ENCODE measurements around the gene TAC3. TPM values are rescaled to one million over a fixed set of nuclear protein-coding genes. Genes with fewer than 3 reads are reported as not detected.

Gene TAC3
- total RNA-seq, 1 donor from 2014 or later: not detected

- Mint-ChIP-seq H3K9me3 (ENCODE audit: low read depth) (no peaks in the 10 kb centered on the region), H3K27me3 (ENCODE audit: low read depth) (no peaks in the 10 kb centered on the region), H3K4me1 (ENCODE audit: low read depth) (peaks cover 34% of the 10 kb centered on the region), H3K4me3 (ENCODE audit: unreplicated experiment) (no peak overlapping the region), H3K36me3 (ENCODE audit: low read depth) (peaks cover 20% of the 10 kb centered on the region), H3K27ac (ENCODE audit: unreplicated experiment) (no peak overlapping the region)
- TF ChIP-seq CTCF (IDR thresholded peaks at IDR 0.05): no peak
- DNase-seq (ENCODE audit: low spot score): no peak
Observed at GRCh38 chr12:57003395-57003794, 12.9 kb downstream of the TAC3 start.

GRCh38 chr12:57001448-57001906 lies 14.9 kb downstream of the TAC3 start:
- Mint-ChIP-seq H3K27ac (ENCODE audit: unreplicated experiment) (no peak overlapping the region), H3K4me1 (ENCODE audit: low read depth) (peaks cover 24% of the 10 kb centered on the region), H3K27me3 (ENCODE audit: low read depth) (no peaks in the 10 kb centered on the region), H3K9me3 (ENCODE audit: low read depth) (no peaks in the 10 kb centered on the region), H3K4me3 (ENCODE audit: unreplicated experiment) (no peak overlapping the region), H3K36me3 (ENCODE audit: low read depth) (peaks cover 22% of the 10 kb centered on the region)
- no peak for DNase-seq (ENCODE audit: low spot score)
- peak; percentile 82 for TF ChIP-seq CTCF (IDR thresholded peaks at IDR 0.05)

GRCh38 chr12:57000393-57000792 lies 15.9 kb downstream of the TAC3 start:
- Mint-ChIP-seq H3K4me3 (ENCODE audit: unreplicated experiment) (no peak overlapping the region), H3K9me3 (ENCODE audit: low read depth) (no peaks in the 10 kb centered on the region), H3K27me3 (ENCODE audit: low read depth) (no peaks in the 10 kb centered on the region), H3K4me1 (ENCODE audit: low read depth) (peaks cover 19% of the 10 kb centered on the region), H3K36me3 (ENCODE audit: low read depth) (peaks cover 26% of the 10 kb centered on the region), H3K27ac (ENCODE audit: unreplicated experiment) (no peak overlapping the region)
- no peak for DNase-seq (ENCODE audit: low spot score)
- no peak for TF ChIP-seq CTCF (IDR thresholded peaks at IDR 0.05)

- peaks cover 26% of the 10 kb centered on the region for H3K36me3 Mint-ChIP-seq (ENCODE audit: low read depth)
- H3K27me3 Mint-ChIP-seq (ENCODE audit: low read depth): no peaks in the 10 kb centered on the region
- H3K9me3 Mint-ChIP-seq (ENCODE audit: low read depth): no peaks in the 10 kb centered on the region
- no peak for DNase-seq (ENCODE audit: low spot score)
- H3K4me3 Mint-ChIP-seq (ENCODE audit: unreplicated experiment): no peak overlapping the region
- TF ChIP-seq CTCF (IDR thresholded peaks at IDR 0.05): no peak
- H3K27ac Mint-ChIP-seq (ENCODE audit: unreplicated experiment): no peak overlapping the region
- H3K4me1 Mint-ChIP-seq (ENCODE audit: low read depth): peaks cover 11% of the 10 kb centered on the region
Observed at GRCh38 chr12:56999456-56999855, 16.9 kb downstream of the TAC3 start.

- H3K4me3 Mint-ChIP-seq (ENCODE audit: unreplicated experiment): no peak overlapping the region
- no peaks in the 10 kb centered on the region for H3K27me3 Mint-ChIP-seq (ENCODE audit: low read depth)
- peaks cover 21% of the 10 kb centered on the region for H3K36me3 Mint-ChIP-seq (ENCODE audit: low read depth)
- no peaks in the 10 kb centered on the region for H3K9me3 Mint-ChIP-seq (ENCODE audit: low read depth)
- no peak for TF ChIP-seq CTCF (IDR thresholded peaks at IDR 0.05)
- H3K4me1 Mint-ChIP-seq (ENCODE audit: low read depth): peaks cover 8% of the 10 kb centered on the region
- DNase-seq (ENCODE audit: low spot score): no peak
- H3K27ac Mint-ChIP-seq (ENCODE audit: unreplicated experiment): no peak overlapping the region
Observed at GRCh38 chr12:56998981-56999380, 17.3 kb downstream of the TAC3 start.
